SK-N-MC (cell line): ENCODE measurements around the gene GALNT8.
"Not testable (repeated sequence)": the region's sequence is repeated elsewhere in the genome, so short reads cannot be mapped to it uniquely, and the experiment has no call there.

ENCODE experiments used
- DNase-seq: peaks from one replicate; pipeline ENCODE4 v3.0.0-alpha.2; 2011; ENCODE audit warnings: low read depth, low spot score
- H3K27ac ChIP-seq: fragments of 200-600 bp; sonication (generic); 2 replicates; pipeline ENCODE4 v1.5.1; 2016; ENCODE audit warnings: mixed run types
- H3K36me3 ChIP-seq: fragments of 200-600 bp; sonication (generic); 2 replicates; pipeline ENCODE4 v1.6.1; 2017; ENCODE audit warnings: antibody characterized with exemption, low read length, mixed read lengths; ENCODE audit not compliant: insufficient read depth
- H3K4me3 ChIP-seq: fragments of 200-600 bp; sonication (generic); 2 replicates; pipeline ENCODE4 v1.5.1; 2016
- H3K9ac ChIP-seq: fragments of 200-600 bp; sonication (generic); 2 replicates; pipeline ENCODE4 v1.8.0; 2017; ENCODE audit warnings: mixed run types, mixed read lengths; ENCODE audit not compliant: insufficient read length
- H3K9me3 ChIP-seq: fragments of 200-600 bp; sonication (generic); 2 replicates; pipeline ENCODE4 v1.6.1; 2017; ENCODE audit warnings: low read depth, mild to moderate bottlenecking, antibody characterized with exemption, low read length, moderate library complexity, mixed read lengths
- EZH2 ChIP-seq: fragments of 200-600 bp; sonication (generic); IDR thresholded peaks from one replicate; pipeline ENCODE4 v1.6.1; 2017; ENCODE audit warnings: antibody characterized with exemption
- FOXP2 ChIP-seq: optimal IDR thresholded peaks from 2 replicates; pipeline ENCODE3; 2011; ENCODE audit warnings: mild to moderate bottlenecking, moderate library complexity; ENCODE audit not compliant: insufficient read depth; ENCODE audit errors: extremely low read length, control extremely low read depth
- POLR2AphosphoS5 ChIP-seq: IDR thresholded peaks from 2 replicates; pipeline ENCODE4 v1.6.1; 2012; ENCODE audit warnings: mild to moderate bottlenecking, low read depth, low read length, borderline replicate concordance

GALNT8 gene

DNA sequence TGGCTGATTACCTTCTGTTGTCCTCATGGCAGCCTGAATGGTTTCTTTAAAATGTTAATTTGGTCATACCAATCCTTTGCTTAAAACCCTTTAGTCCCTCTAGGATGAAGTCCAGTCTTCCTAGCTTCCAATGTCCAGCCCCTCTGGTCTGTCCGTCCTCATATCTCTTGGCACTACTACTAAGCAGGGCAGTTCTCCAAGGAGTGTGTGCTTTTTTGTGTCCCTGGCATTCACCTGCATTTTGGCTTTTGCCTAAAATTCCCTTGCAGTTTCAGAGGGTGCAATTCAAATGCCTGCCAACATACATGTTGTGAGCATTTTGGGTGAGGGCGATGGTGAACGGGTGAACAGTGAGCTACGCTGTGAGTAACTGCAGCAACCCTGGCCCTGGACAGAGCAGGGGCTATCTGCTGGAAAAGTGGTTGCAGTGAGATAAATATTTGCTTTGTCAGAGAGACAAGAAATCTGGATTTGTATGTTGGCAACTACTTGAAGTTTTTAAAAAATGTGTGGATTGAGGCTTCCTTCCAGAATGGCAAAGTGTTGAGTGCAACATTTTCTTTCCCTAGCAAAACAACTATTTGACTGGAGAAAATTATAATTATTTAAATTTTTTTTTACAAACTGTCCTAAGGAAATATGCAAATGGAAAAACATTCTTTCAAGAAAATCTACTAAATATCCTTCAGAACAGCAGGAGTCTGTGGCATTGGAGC lies 14.6 kb downstream of the GALNT8 start:
- no peaks in the 10 kb centered on the region for H3K36me3 ChIP-seq
- H3K4me3 ChIP-seq = no peak overlapping the region
- no peak overlapping the region for H3K27ac ChIP-seq
- H3K9ac ChIP-seq = no peak overlapping the region
- TF ChIP-seq FOXP2 (no peak), EZH2 (no peak), POLR2AphosphoS5 (no peak)
- DNase-seq = no peak
- no peaks in the 10 kb centered on the region for H3K9me3 ChIP-seq

DNA sequence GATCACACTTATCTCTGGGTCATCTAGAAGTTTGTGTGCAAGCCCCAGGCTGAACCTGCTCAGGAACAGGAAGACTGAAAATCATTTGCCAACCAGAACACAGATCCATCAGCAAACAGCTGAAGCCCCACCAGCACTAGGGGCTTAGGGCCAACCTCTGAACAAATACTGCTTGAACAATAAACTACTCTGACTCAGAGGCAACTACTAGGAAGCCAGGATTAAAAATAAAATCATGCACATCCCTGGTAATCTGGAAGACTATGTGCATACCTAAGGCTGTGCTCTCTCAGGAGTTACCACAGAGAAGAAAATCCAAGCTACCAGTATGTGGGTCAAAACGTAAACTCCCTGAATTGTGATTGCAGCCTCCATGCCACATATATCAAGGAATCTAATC lies 15.9 kb downstream of the GALNT8 start:
- no peaks in the 10 kb centered on the region for H3K9me3 ChIP-seq
- H3K9ac ChIP-seq = no peak overlapping the region
- DNase-seq = no peak
- no peak overlapping the region for H3K27ac ChIP-seq
- H3K4me3 ChIP-seq = no peak overlapping the region
- no peak for TF ChIP-seq POLR2AphosphoS5
- no peak for TF ChIP-seq EZH2
- TF ChIP-seq FOXP2 = no peak
- H3K36me3 ChIP-seq = no peaks in the 10 kb centered on the region

DNA sequence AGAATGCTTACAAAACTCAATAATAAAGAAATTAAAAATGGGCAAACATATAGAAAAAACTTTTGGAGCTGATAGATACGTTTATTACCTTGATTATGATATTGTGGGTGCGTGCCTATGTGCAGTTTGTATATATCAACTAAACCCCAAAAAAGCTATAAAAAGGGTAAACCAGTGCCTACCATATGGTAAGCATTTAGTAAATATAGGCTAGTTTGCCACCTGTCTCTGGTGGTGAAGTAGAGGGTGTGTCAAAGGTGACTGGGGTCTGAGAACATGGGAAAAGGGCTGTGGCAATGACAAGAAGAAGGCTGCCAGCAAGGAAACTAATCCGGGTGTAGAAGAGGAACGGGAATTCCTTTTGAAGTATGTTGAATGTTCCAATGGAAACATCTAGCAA lies 18.3 kb downstream of the GALNT8 start:
- no peak for DNase-seq

DNA sequence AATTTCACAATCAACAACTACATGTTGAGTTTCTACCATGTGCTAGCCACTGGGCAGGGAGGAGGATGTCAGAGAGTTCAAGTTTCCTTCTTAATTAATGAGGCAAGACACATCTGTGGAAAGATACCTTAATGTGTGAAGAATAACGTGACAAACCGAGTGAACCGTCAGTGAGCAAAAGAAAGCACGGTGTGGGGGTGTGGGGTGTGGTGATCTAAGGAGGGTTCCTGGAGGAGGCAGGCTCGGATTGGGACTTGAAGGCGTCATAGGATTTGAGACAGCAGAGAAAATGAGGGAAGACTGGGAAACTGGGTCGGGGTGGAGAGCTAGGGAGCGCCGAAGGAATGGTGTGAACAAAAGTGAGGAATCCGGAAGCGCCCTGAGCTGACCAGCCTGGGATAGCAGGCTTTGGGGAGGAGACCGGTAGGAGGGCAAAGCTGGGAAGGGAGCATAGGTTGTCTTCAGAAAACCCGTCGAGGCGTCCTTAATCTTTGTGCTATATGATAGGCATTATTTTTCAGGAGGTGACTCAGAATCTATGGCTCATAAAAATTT lies 22.3 kb downstream of the GALNT8 start:
- no peaks in the 10 kb centered on the region for H3K9me3 ChIP-seq
- TF ChIP-seq EZH2 (no peak), FOXP2 (no peak), POLR2AphosphoS5 (no peak)
- no peak overlapping the region for H3K9ac ChIP-seq
- H3K27ac ChIP-seq = no peak overlapping the region
- no peaks in the 10 kb centered on the region for H3K36me3 ChIP-seq
- no peak overlapping the region for H3K4me3 ChIP-seq
- no peak for DNase-seq

More for the DNA sequence above, 18.3 kb downstream of the GALNT8 start:
- Histone ChIP-seq H3K27ac (no peak overlapping the region), H3K36me3 (no peaks in the 10 kb centered on the region), H3K9ac (no peak overlapping the region), H3K9me3 (no peaks in the 10 kb centered on the region), H3K4me3 (no peak overlapping the region)
- TF ChIP-seq POLR2AphosphoS5 = no peak
- no peak for TF ChIP-seq EZH2
- TF ChIP-seq FOXP2 = no peak

DNA sequence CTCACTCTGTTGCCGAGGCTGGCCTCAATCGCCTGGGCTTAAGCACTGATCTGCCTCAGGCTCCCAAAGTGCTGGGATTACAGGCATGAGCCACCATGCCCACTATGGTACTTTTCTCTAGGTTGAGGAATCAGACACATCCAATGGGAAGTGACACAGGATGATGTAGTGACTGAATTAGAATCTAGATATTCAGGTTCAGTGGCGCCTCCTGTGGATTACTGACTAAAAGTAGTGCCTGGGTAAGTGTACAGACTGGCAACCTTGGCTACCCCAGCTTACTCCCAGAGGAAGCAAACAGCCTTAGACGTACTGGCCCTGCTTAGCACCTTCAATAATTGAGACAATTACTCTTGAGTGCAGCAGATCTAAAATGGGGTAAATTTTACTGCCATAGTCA lies 22.8 kb downstream of the GALNT8 start:
- TF ChIP-seq EZH2 = no peak
- TF ChIP-seq FOXP2 = no peak
- TF ChIP-seq POLR2AphosphoS5 = no peak
- no peak for DNase-seq
- H3K9me3 ChIP-seq = no peaks in the 10 kb centered on the region

DNA sequence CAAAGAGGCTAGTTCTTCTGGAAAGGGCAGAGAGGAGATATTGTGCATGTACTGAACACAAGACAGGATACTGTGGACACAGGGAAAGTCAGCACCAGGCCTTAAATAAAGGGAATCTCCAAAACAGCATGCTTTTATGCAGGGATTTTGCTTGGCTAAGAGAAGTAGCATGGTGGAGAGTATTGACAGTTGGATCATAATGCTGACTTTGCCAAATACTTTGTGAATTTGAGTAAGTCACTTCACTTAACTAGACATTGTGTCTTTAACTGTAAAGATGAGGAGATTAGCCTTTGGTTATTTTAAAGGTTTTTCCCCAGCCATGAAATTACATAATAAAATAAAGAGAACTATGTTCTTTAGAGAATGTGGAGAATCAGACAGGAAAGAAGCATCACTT lies 24.5 kb downstream of the GALNT8 start:
- TF ChIP-seq FOXP2 (no peak), EZH2 (no peak), POLR2AphosphoS5 (no peak)
- Histone ChIP-seq H3K9me3 (no peaks in the 10 kb centered on the region), H3K36me3 (no peaks in the 10 kb centered on the region)

More for the DNA sequence above, 22.8 kb downstream of the GALNT8 start:
- Histone ChIP-seq H3K36me3 (no peaks in the 10 kb centered on the region), H3K9ac (no peak overlapping the region), H3K27ac (no peak overlapping the region), H3K4me3 (no peak overlapping the region)

DNA sequence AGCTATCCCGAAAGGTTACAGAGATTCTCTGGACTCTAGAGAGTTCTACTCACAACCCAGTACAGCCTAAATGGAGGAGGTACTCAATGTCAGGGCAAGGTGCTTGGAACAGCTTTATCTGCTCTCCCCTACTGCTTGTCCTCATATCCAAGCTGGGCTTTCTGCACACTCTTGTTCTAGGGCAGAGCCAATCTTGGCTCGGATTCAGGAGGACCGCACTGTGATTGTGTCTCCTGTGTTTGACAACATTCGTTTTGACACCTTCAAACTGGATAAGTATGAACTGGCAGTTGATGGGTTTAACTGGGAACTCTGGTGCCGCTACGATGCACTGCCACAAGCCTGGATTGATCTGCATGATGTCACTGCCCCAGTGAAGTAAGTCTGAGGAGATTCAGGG lies 25.0 kb downstream of the GALNT8 start:
- Histone ChIP-seq H3K4me3 (no peak overlapping the region), H3K9ac (no peak overlapping the region), H3K9me3 (no peaks in the 10 kb centered on the region), H3K36me3 (no peaks in the 10 kb centered on the region), H3K27ac (no peak overlapping the region)
- no peak for DNase-seq
- no peak for TF ChIP-seq POLR2AphosphoS5
- no peak for TF ChIP-seq EZH2
- no peak for TF ChIP-seq FOXP2

More for the DNA sequence above, 24.5 kb downstream of the GALNT8 start:
- H3K9ac ChIP-seq = no peak overlapping the region
- H3K27ac ChIP-seq = no peak overlapping the region
- DNase-seq = no peak
- H3K4me3 ChIP-seq = no peak overlapping the region

DNA sequence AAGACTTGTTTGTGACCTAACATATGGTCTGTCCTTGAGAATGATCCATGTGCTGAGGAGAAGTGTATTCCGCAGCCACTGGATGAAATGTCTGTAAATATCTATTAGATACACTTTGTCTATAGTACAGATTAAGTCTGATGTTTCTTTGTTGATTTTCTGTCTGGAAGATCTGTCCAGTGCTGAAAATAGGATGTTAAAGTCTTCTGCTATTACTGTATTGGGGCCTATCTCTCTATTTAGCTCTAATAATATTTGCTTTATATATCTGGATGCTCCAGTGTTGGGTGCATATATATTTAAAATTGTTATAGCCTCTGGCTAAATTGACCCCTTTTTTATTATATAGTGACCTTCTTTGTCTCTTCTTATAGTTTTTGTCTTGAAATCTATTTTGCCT lies 31.5 kb downstream of the GALNT8 start:
- DNase-seq, H3K36me3 ChIP-seq, H3K27ac ChIP-seq, H3K9me3 ChIP-seq, H3K4me3 ChIP-seq, H3K9ac ChIP-seq: not testable (repeated sequence)

DNA sequence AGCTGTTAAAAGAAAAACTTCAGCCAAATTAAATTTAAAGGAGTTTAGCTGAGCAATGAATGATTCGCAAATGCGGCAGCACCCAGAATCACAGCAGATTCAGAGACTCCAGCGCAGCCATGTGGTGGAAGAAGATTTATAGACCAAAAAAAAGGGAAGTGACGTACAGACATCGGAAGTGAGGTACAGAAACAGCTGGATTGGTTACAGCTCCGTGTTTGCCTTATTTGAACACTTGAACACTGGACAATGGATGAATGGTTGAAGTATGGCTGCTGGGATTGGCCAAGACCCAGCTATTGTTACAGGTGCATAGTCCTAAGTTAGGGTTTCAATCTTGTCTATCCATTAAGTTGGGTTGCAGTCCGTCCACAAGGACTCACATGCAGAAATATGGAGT lies 42.6 kb downstream of the GALNT8 start:
- DNase-seq = no peak
- no peak overlapping the region for H3K9ac ChIP-seq
- H3K9me3 ChIP-seq = no peaks in the 10 kb centered on the region
- no peak for TF ChIP-seq POLR2AphosphoS5
- no peak for TF ChIP-seq FOXP2
- TF ChIP-seq EZH2 = no peak
- no peak overlapping the region for H3K27ac ChIP-seq
- H3K36me3 ChIP-seq = no peaks in the 10 kb centered on the region
- no peak overlapping the region for H3K4me3 ChIP-seq
